ENCODE data around the gene MAGEA9B. TPM values are rescaled to one million over a fixed set of nuclear protein-coding genes. Genes with fewer than 3 reads are reported as not detected.
"Not testable (repeated sequence)": the region's sequence is repeated elsewhere in the genome, so short reads cannot be mapped to it uniquely, and the experiment has no call there.

The MAGEA9B gene
- total RNA-seq, 3 donors from 2014 or later = not detected

GRCh38 chrX:149628768-149629167, 41.5 kb upstream of the MAGEA9B start:
- Histone ChIP-seq H3K4me1 (no peaks in the 10 kb centered on the region), H3K27me3 (no peaks in the 10 kb centered on the region), H3K27ac (no peak overlapping the region), H3K4me3 (no peak overlapping the region), H3K36me3 (no peaks in the 10 kb centered on the region), H3K9me3 (no peaks in the 10 kb centered on the region)
- no peak for DNase-seq (ENCODE audit: low spot score in 2 of 2)
- intact Hi-C loops (cut with DNase I; ENCODE audit: low total_unique reads) = no loop called here
- TF ChIP-seq POLR2AphosphoS5 (IDR thresholded peaks at IDR 0.05) = no peak

DNA sequence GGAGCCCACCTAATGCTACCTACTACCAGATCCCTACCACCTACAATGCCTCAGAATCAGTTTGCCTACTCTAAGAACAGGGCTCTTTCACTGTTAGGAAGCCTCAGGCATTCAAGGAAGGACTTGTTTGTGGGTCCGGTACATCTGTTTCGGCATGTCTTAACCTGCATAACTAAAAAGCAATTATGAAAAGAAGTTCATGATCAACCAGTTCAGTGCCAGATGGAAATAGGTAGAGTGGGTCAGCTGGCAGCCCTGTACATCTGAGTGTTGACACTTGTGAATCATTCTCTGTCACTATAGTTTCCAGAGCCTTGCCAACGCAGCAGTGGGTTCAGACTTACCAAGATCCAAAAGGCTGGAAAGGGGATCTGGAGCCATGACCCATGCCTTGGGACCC, 41.0 kb upstream of the MAGEA9B start:
- TF ChIP-seq, protein P1, sequence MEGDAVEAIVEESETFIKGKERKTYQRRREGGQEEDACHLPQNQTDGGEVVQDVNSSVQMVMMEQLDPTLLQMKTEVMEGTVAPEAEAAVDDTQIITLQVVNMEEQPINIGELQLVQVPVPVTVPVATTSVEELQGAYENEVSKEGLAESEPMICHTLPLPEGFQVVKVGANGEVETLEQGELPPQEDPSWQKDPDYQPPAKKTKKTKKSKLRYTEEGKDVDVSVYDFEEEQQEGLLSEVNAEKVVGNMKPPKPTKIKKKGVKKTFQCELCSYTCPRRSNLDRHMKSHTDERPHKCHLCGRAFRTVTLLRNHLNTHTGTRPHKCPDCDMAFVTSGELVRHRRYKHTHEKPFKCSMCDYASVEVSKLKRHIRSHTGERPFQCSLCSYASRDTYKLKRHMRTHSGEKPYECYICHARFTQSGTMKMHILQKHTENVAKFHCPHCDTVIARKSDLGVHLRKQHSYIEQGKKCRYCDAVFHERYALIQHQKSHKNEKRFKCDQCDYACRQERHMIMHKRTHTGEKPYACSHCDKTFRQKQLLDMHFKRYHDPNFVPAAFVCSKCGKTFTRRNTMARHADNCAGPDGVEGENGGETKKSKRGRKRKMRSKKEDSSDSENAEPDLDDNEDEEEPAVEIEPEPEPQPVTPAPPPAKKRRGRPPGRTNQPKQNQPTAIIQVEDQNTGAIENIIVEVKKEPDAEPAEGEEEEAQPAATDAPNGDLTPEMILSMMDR (IDR thresholded peaks at IDR 0.05) = no peak
- TF ChIP-seq POLR2A (IDR thresholded peaks at IDR 0.05) (no peak), POLR2AphosphoS5 (IDR thresholded peaks at IDR 0.05) (no peak)
- Histone ChIP-seq H3K27me3 (no peaks in the 10 kb centered on the region), H3K36me3 (no peaks in the 10 kb centered on the region), H3K4me1 (no peaks in the 10 kb centered on the region), H3K27ac (no peak overlapping the region), H3K4me3 (no peak overlapping the region), H3K9me3 (no peaks in the 10 kb centered on the region)
- intact Hi-C loops (cut with DNase I; ENCODE audit: low total_unique reads) = no loop called here
- no peak for DNase-seq (ENCODE audit: low spot score in 2 of 2)

DNA sequence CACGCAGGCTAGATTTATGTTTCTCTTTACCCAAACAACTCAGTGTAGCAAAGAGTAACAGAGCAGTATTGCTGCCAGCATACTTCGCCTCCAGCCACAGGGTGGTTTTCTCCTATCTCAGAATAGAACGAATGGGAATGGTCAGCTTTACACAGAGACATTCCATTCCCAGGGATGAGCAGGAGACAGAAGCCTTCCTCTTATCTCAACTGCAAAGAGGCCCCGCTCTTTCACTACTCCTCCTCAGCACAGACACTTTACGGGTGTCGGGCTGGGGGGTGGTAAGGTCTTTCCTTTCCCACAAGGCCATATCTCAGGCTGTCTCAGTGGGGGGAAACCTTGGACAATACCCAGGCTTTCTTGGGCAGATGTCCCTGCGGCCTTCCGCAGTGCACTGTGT, 39.6 kb upstream of the MAGEA9B start:
- H3K27ac ChIP-seq; H3K9me3 ChIP-seq; H3K27me3 ChIP-seq; H3K4me3 ChIP-seq; DNase-seq (ENCODE audit: low spot score in 2 of 2); intact Hi-C loops (cut with DNase I; ENCODE audit: low total_unique reads); H3K4me1 ChIP-seq; H3K36me3 ChIP-seq: not testable (repeated sequence)

DNA sequence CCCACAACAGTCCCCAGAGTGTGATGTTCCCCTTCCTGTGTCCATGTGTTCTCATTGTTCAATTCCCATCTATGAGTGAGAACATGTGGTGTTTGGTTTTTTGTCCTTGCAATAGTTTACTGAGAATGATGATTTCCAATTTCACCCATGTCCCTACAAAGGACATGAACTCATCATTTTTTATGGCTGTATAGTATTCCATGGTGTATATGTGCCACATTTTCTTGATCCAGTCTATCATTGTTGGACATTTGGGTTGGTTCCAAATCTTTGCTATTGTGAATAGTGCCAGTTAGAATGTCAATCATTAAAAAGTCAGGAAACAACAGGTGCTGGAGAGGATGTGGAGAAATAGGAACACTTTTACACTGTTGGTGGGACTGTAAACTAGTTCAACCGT, 32.4 kb upstream of the MAGEA9B start:
- H3K9me3 ChIP-seq; DNase-seq (ENCODE audit: low spot score in 2 of 2); intact Hi-C loops (cut with DNase I; ENCODE audit: low total_unique reads); H3K27ac ChIP-seq; H3K4me3 ChIP-seq; H3K36me3 ChIP-seq; H3K27me3 ChIP-seq; H3K4me1 ChIP-seq: not testable (repeated sequence)

- H3K4me3 ChIP-seq = no peak overlapping the region
- no peaks in the 10 kb centered on the region for H3K36me3 ChIP-seq
- H3K27me3 ChIP-seq = no peaks in the 10 kb centered on the region
- H3K27ac ChIP-seq = no peak overlapping the region
- H3K4me1 ChIP-seq = no peaks in the 10 kb centered on the region
- no peak for DNase-seq (ENCODE audit: low spot score in 2 of 2)
- H3K9me3 ChIP-seq = no peaks in the 10 kb centered on the region
- intact Hi-C loops (cut with DNase I; ENCODE audit: low total_unique reads) = no loop called here
- TF ChIP-seq POLR2AphosphoS5 (IDR thresholded peaks at IDR 0.05) (no peak), POLR2A (IDR thresholded peaks at IDR 0.05) (no peak)
- TF ChIP-seq, protein P1 (IDR thresholded peaks at IDR 0.05) = no peak
These were observed 31.6 kb upstream of the MAGEA9B start for GRCh38 chrX:149618871-149619270.

- H3K27me3 ChIP-seq = peaks cover 0 to 4% of the 10 kb centered on the region in 2 donors
- intact Hi-C loops (cut with DNase I; ENCODE audit: low total_unique reads) = no loop called here
- H3K9me3 ChIP-seq = no peaks in the 10 kb centered on the region
- DNase-seq (ENCODE audit: low spot score in 2 of 2) = no peak
- no peaks in the 10 kb centered on the region for H3K4me1 ChIP-seq
- no peak overlapping the region for H3K27ac ChIP-seq
- no peaks in the 10 kb centered on the region for H3K36me3 ChIP-seq
- TF ChIP-seq POLR2AphosphoS5 (IDR thresholded peaks at IDR 0.05) (no peak), POLR2A (IDR thresholded peaks at IDR 0.05) (no peak)
- TF ChIP-seq, protein P1 (IDR thresholded peaks at IDR 0.05) = no peak
- H3K4me3 ChIP-seq = no peak overlapping the region
These were observed 24.4 kb upstream of the MAGEA9B start for GRCh38 chrX:149611623-149612175.

DNA sequence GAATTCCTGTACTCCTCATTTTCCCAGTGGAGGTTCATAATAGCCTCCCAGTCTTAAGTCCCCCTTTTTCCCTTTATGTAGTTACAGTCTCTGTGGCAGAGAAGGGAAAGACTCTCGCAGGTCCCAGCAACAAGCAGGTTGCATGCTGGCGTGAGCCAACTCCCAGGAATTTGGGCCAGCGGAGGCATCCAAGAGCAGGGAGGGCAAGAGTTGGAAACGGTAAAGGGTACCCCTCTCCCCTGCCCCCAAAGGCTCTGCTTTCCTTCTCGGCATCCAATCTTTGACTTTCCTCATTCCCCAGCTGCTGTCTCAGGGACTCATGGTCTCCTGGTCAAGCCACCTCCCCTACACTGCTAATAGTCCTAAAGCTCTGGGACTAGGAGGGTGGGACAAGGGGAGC, 23.3 kb upstream of the MAGEA9B start:
- no peak overlapping the region for H3K27ac ChIP-seq
- no peaks in the 10 kb centered on the region for H3K4me1 ChIP-seq
- H3K36me3 ChIP-seq = no peaks in the 10 kb centered on the region
- no peaks in the 10 kb centered on the region for H3K9me3 ChIP-seq
- H3K4me3 ChIP-seq = no peak overlapping the region
- DNase-seq (ENCODE audit: low spot score in 2 of 2) = no peak
- peaks cover 0 to 4% of the 10 kb centered on the region in 2 donors for H3K27me3 ChIP-seq
- TF ChIP-seq, protein P1 (IDR thresholded peaks at IDR 0.05) = no peak
- TF ChIP-seq POLR2AphosphoS5 (IDR thresholded peaks at IDR 0.05) (no peak), POLR2A (IDR thresholded peaks at IDR 0.05) (no peak)
- intact Hi-C loops (cut with DNase I; ENCODE audit: low total_unique reads) = no loop called here
